Nephron progenitor cell (in vitro differentiated cells): ENCODE measurements around the gene CNPY3.
"Not testable (repeated sequence)": the region's sequence is repeated elsewhere in the genome, so short reads cannot be mapped to it uniquely, and the experiment has no call there.

Experiments
- DNase-seq: peaks from one replicate; pipeline ENCODE4 v3.0.0; 2021
- H3K27ac Mint-ChIP-seq: 2 replicates; pipeline ENCODE4 v1.8.0; 2021; ENCODE audit warnings: mild to moderate bottlenecking, moderate library complexity, mixed read lengths
- H3K27me3 Mint-ChIP-seq: 2 replicates; pipeline ENCODE4 v1.8.0; 2021; ENCODE audit warnings: mild to moderate bottlenecking, low read depth, mixed read lengths; ENCODE audit not compliant: poor library complexity
- H3K36me3 Mint-ChIP-seq: 2 replicates; pipeline ENCODE4 v1.8.0; 2021; ENCODE audit warnings: low read depth, mixed read lengths
- H3K4me1 Mint-ChIP-seq: 2 replicates; pipeline ENCODE4 v1.8.0; 2021; ENCODE audit warnings: mixed read lengths
- H3K4me3 Mint-ChIP-seq: 2 replicates; pipeline ENCODE4 v1.8.0; 2021; ENCODE audit warnings: mild to moderate bottlenecking, moderate library complexity, mixed read lengths
- H3K9me3 Mint-ChIP-seq: 2 replicates; pipeline ENCODE4 v1.8.0; 2021; ENCODE audit warnings: mild to moderate bottlenecking, moderate library complexity, mixed read lengths
- CTCF ChIP-seq: fragments of 200-600 bp; sonication (generic); IDR thresholded peaks from 2 replicates; pipeline ENCODE4 v1.5.0; 2021; ENCODE audit warnings: antibody characterized with exemption

CNPY3 gene

GRCh38 chr6:42899871-42900270 is 29.4 kb upstream of the CNPY3 start:
- peaks cover 41% of the 10 kb centered on the region for H3K4me1 Mint-ChIP-seq
- H3K27ac Mint-ChIP-seq = no peak overlapping the region
- H3K27me3 Mint-ChIP-seq = peaks cover 4% of the 10 kb centered on the region
- no peak for DNase-seq
- H3K36me3 Mint-ChIP-seq = no peaks in the 10 kb centered on the region
- H3K9me3 Mint-ChIP-seq = no peaks in the 10 kb centered on the region
- no peak overlapping the region for H3K4me3 Mint-ChIP-seq
- TF ChIP-seq CTCF = no peak

- peak; percentile 69 for DNase-seq
- TF ChIP-seq CTCF = peak; percentile 81
- Mint-ChIP-seq H3K27me3 (peaks cover 16% of the 10 kb centered on the region), H3K4me3 (peak overlapping the region; percentile 64), H3K36me3 (no peaks in the 10 kb centered on the region), H3K4me1 (peaks cover 41% of the 10 kb centered on the region), H3K27ac (no peak overlapping the region), H3K9me3 (no peaks in the 10 kb centered on the region)
These were observed 27.7 kb upstream of the CNPY3 start for GRCh38 chr6:42901538-42901957.

GRCh38 chr6:42902429-42903263 is 26.6 kb upstream of the CNPY3 start:
- DNase-seq, H3K27ac Mint-ChIP-seq, H3K36me3 Mint-ChIP-seq, H3K4me3 Mint-ChIP-seq, H3K9me3 Mint-ChIP-seq: not testable (repeated sequence)
- H3K4me1 Mint-ChIP-seq = peaks cover 47% of the 10 kb centered on the region
- peaks cover 16% of the 10 kb centered on the region for H3K27me3 Mint-ChIP-seq

- Mint-ChIP-seq H3K9me3 (no peaks in the 10 kb centered on the region), H3K4me1 (peaks cover 44% of the 10 kb centered on the region), H3K27ac (no peak overlapping the region), H3K4me3 (no peak overlapping the region), H3K27me3 (peaks cover 20% of the 10 kb centered on the region), H3K36me3 (no peaks in the 10 kb centered on the region)
- TF ChIP-seq CTCF = no peak
- no peak for DNase-seq
These were observed 24.8 kb upstream of the CNPY3 start for GRCh38 chr6:42904467-42904866.

GRCh38 chr6:42907336-42907735 is 21.9 kb upstream of the CNPY3 start:
- Mint-ChIP-seq H3K36me3 (no peaks in the 10 kb centered on the region), H3K4me3 (no peak overlapping the region), H3K27me3 (peaks cover 23% of the 10 kb centered on the region), H3K9me3 (no peaks in the 10 kb centered on the region), H3K4me1 (peaks cover 21% of the 10 kb centered on the region), H3K27ac (no peak overlapping the region)
- DNase-seq = no peak
- TF ChIP-seq CTCF = no peak

GRCh38 chr6:42909835-42910234 is 19.4 kb upstream of the CNPY3 start:
- no peak for TF ChIP-seq CTCF
- Mint-ChIP-seq H3K27me3 (peaks cover 23% of the 10 kb centered on the region), H3K4me1 (peaks cover 15% of the 10 kb centered on the region), H3K4me3 (no peak overlapping the region), H3K27ac (no peak overlapping the region), H3K36me3 (no peaks in the 10 kb centered on the region), H3K9me3 (no peaks in the 10 kb centered on the region)
- no peak for DNase-seq
